GM12878 (cell line): ENCODE measurements around the gene DDX39A. TPM values are rescaled to one million over a fixed set of nuclear protein-coding genes. Genes with fewer than 3 reads are reported as not detected.

Experiments used
- ATAC-seq: fragments of 200-7000 bp; cut with Tn5 transposase; 3 replicates; pipeline ENCODE4 v1.9.1; 2020; ENCODE audit warnings: mild to moderate bottlenecking, moderate library complexity
- BruUV-seq: library from RNA; stranded (reverse); fragments of 400-500 nt; replicated peaks from 2 replicates; lab custom pipeline; 2021; lab: Mats Ljungman, UMichigan
- CTCF ChIA-PET: fragments of 300-600 bp; sonication (Branson Sonifier 250); formaldehyde crosslinking; extraction: SDS; loops from one replicate; lab custom pipeline; 2021; ENCODE audit warnings: inconsistent platforms; lab: Yijun Ruan, JAX
- POLR2A ChIA-PET: fragments of 350-600 bp; formaldehyde crosslinking; extraction: SDS; loops from one replicate; lab custom pipeline; 2021; ENCODE audit warnings: inconsistent platforms; lab: Charles Lee
- RAD21 ChIA-PET: fragments of 300-600 bp; sonication (Branson Sonifier 250); formaldehyde crosslinking; loops from one replicate; lab custom pipeline; 2023; ENCODE audit warnings: antibody characterized with exemption; ENCODE audit not compliant: unreplicated experiment; lab: Charles Lee
- SMC1A ChIA-PET: fragments of 300-600 bp; sonication (Branson Sonifier 250); formaldehyde crosslinking; loops from one replicate; lab custom pipeline; 2023; ENCODE audit not compliant: unreplicated experiment, uncharacterized antibody; lab: Charles Lee
- DNase-seq: peaks from one replicate; pipeline ENCODE4 v3.0.0-alpha.2; 2011; ENCODE audit warnings: low read depth, low spot score
- FAIRE-seq: peaks from 3 replicates; lab custom pipeline; 2011; peaks lifted over from hg19 to GRCh38; lab: Jason Lieb, UNC
- H2AFZ ChIP-seq: 2 replicates; pipeline ENCODE4 v1.6.0; 2011; ENCODE audit warnings: low read depth, low read length, control low read depth; ENCODE audit not compliant: control insufficient read depth
- H3K27ac ChIP-seq: 2 replicates; pipeline ENCODE4 v1.5.1; 2011; ENCODE audit warnings: control low read depth; ENCODE audit not compliant: control insufficient read depth, insufficient read depth
- H3K27me3 ChIP-seq, 2 experiments: replicated peaks in 1 of 2; 2 replicates each; pipeline versions ENCODE4 v1.6.0 to v1.6.1; 2011; ENCODE audit warnings: low read length in 1 of 2; ENCODE audit not compliant: control insufficient read depth in 2 of 2, insufficient read depth in 2 of 2
- H3K36me3 ChIP-seq, 2 experiments: 2 replicates each; pipeline ENCODE4 v1.5.1; 2011; ENCODE audit warnings: low read length in 1 of 2; ENCODE audit not compliant: control insufficient read depth in 2 of 2, insufficient read depth in 2 of 2
- H3K4me1 ChIP-seq: 2 replicates; pipeline ENCODE4 v1.6.1; 2011; ENCODE audit warnings: mild to moderate bottlenecking, low read length, moderate library complexity, mixed read lengths; ENCODE audit not compliant: control insufficient read depth, insufficient read depth
- H3K4me2 ChIP-seq: 2 replicates; pipeline ENCODE4 v1.6.0; 2011; ENCODE audit warnings: control low read depth; ENCODE audit not compliant: control insufficient read depth, insufficient read depth
- H3K4me3 ChIP-seq: fragments of 200-600 bp; sonication (generic); 2 replicates; pipeline ENCODE4 v1.5.1; 2016
- H3K79me2 ChIP-seq: 2 replicates; pipeline ENCODE4 v1.6.0; 2011; ENCODE audit warnings: low read length; ENCODE audit not compliant: control insufficient read depth, insufficient read depth
- H3K9ac ChIP-seq: 2 replicates; pipeline ENCODE4 v1.8.0; 2011; ENCODE audit warnings: low read length, control low read depth, mixed read lengths; ENCODE audit not compliant: control insufficient read depth, insufficient read depth
- H3K9me3 ChIP-seq: replicated peaks from 3 replicates; pipeline ENCODE4 v1.5.1; 2011; ENCODE audit warnings: mild to moderate bottlenecking, low read length; ENCODE audit not compliant: control insufficient read depth, insufficient read depth
- H4K20me1 ChIP-seq: 2 replicates; pipeline ENCODE4 v1.6.0; 2011; ENCODE audit not compliant: control insufficient read depth, insufficient read depth
- ASH2L ChIP-seq: fragments of 300-600, 200-600 bp; sonication (generic); IDR thresholded peaks from 2 replicates; pipeline ENCODE4 v1.6.1; 2017; ENCODE audit warnings: low read depth, mild to moderate bottlenecking, borderline replicate concordance
- BHLHE40 ChIP-seq, 2 experiments: fragments of 450-650 bp in 1 of 2; IDR thresholded peaks; 2 replicates each; pipeline ENCODE4 v1.6.1; 2011 to 2017; ENCODE audit warnings: low read depth in 2 of 2, borderline replicate concordance in 1 of 2, improper control_type of control experiment in 1 of 2, low read length in 1 of 2, mild to moderate bottlenecking in 1 of 2
- CEBPB ChIP-seq, 2 experiments: fragments of 150-350 bp in 1 of 2; IDR thresholded peaks; 2 replicates each; pipeline ENCODE4 v1.6.1; 2012 to 2014; ENCODE audit warnings: low read depth in 2 of 2, low read length in 2 of 2, borderline replicate concordance in 1 of 2, inconsistent platforms in 1 of 2
- CEBPZ ChIP-seq: fragments of 150-350 bp; IDR thresholded peaks from 2 replicates; pipeline ENCODE4 v1.6.1; 2016; ENCODE audit warnings: low read depth, low read length
- CHD2 ChIP-seq: IDR thresholded peaks from 2 replicates; pipeline ENCODE4 v1.6.1; 2011; ENCODE audit warnings: low read depth, low read length, improper control_type of control experiment, borderline replicate concordance
- CTCF ChIP-seq, 3 experiments: IDR thresholded peaks in 2 of 3; conservative IDR thresholded peaks in 1 of 3; 2 replicates each; pipeline ENCODE4 v1.5.1; 2011; ENCODE audit warnings: low read depth in 3 of 3, low read length in 3 of 3, mild to moderate bottlenecking in 3 of 3, control low read depth in 2 of 3, moderate library complexity in 2 of 3, inconsistent platforms in 1 of 3, mixed read lengths in 1 of 3; ENCODE audit not compliant: control insufficient read depth in 2 of 3, insufficient read depth in 1 of 3; ENCODE audit errors: extremely low read depth in 1 of 3
- E2F4 ChIP-seq: IDR thresholded peaks from 2 replicates; pipeline ENCODE4 v1.6.1; 2012; ENCODE audit warnings: low read depth, low read length, improper control_type of control experiment
- EP300 ChIP-seq, 2 experiments: fragments of 150-350 bp in 1 of 2; IDR thresholded peaks; 2 replicates each; pipeline ENCODE4 v1.6.1; 2011 to 2012; ENCODE audit warnings: low read depth in 2 of 2, low read length in 2 of 2, borderline replicate concordance in 1 of 2, improper control_type of control experiment in 1 of 2, inconsistent platforms in 1 of 2; ENCODE audit not compliant: control insufficient read depth in 1 of 2
- NFYA ChIP-seq: IDR thresholded peaks from 2 replicates; pipeline ENCODE4 v1.6.1; 2011; ENCODE audit warnings: low read depth, mild to moderate bottlenecking, low read length, improper control_type of control experiment, borderline replicate concordance
- STAT3 ChIP-seq: IDR thresholded peaks from 2 replicates; pipeline ENCODE4 v1.6.1; 2011; ENCODE audit warnings: low read depth, low read length, improper control_type of control experiment
- SUPT20H ChIP-seq: IDR thresholded peaks from 2 replicates; pipeline ENCODE4 v1.6.1; 2011; ENCODE audit warnings: low read depth, mild to moderate bottlenecking, low read length, moderate library complexity, borderline replicate concordance; ENCODE audit not compliant: control insufficient read depth
- WRNIP1 ChIP-seq: IDR thresholded peaks from 2 replicates; pipeline ENCODE4 v1.6.1; 2011; ENCODE audit warnings: low read depth, low read length, improper control_type of control experiment, borderline replicate concordance
- ZBTB33 ChIP-seq: fragments of 450-650 bp; IDR thresholded peaks from 2 replicates; pipeline ENCODE4 v1.6.1; 2017; ENCODE audit warnings: mild to moderate bottlenecking
- WGBS: methylation state at CpG from one replicate; pipeline ENCODE4 v1.1.6; 2016; ENCODE audit warnings: low lambda C conversion rate; ENCODE audit not compliant: insufficient replicate concordance, insufficient coverage; ENCODE audit errors: missing lambda C conversion rate; 5-methylcytosine and 5-hydroxymethylcytosine counted together
- in situ Hi-C: fragments of 300-500 bp; cut with MboI; formaldehyde crosslinking; loops from 9 replicates; pipeline ENCODE4 v1.14.3; 2018; ENCODE audit warnings: mixed read lengths
- intact Hi-C: fragments of 100-400 bp; cut with micrococcal nuclease; formaldehyde crosslinking; loops from one replicate; pipeline ENCODE4 v1.14.2; 2022; ENCODE audit not compliant: unreplicated experiment
- polyA plus RNA-seq, 11 experiments: library from polyadenylated mRNA; depleted of rRNA in 4 of 11; unstranded in 6 of 11; stranded (reverse) in 5 of 11; fragments of >200 nt; fragmentation: Nextera tagmentation in 4 of 11; fragmentation: Illumina TruSeq in 1 of 11; extraction: Ambion mirVana in 4 of 11; extraction: Trizol in 1 of 11; gene quantifications; 1 replicate in 1 of 11; 2 replicates in 10 of 11; pipeline versions ENCODE4 v1.2.1 to v1.2.3, GENCODE V29; 2011 to 2016; ENCODE audit warnings: inconsistent platforms in 2 of 11, missing spikeins in 2 of 11, low read depth in 1 of 11
- total RNA-seq, 4 experiments: library from RNA; depleted of rRNA in 3 of 4; stranded (reverse); fragments of >200 nt in 3 of 4; fragmentation: Illumina TruSeq in 1 of 4; extraction: Trizol in 1 of 4; gene quantifications; 2 replicates each; pipeline versions ENCODE4 v1.2.1 to v1.2.3, GENCODE V29; 2013 to 2021

DDX39A gene
- total and polyA plus RNA-seq, 10 of the 15 experiments (the other 5 are each of a cell fraction or from before 2014, with no cell fraction given): 113 to 378 (median 224) TPM

- POLR2A ChIA-PET: no interaction called here
- WGBS: 89% methylated on average over 6 of the region's 6 CpGs
- CTCF ChIA-PET: no interaction called here
- no TSS peak for BruUV-seq
- no peak for ATAC-seq
- Histone ChIP-seq H3K79me2 (no peaks in the 10 kb centered on the region), H3K27me3 (no peaks in the 10 kb centered on the region), H3K4me3 (no peak overlapping the region), H3K4me2 (no peak overlapping the region), H3K36me3 (peaks cover 27 to 40% of the 10 kb centered on the region in 2 experiments), H3K9me3 (no peaks in the 10 kb centered on the region; the same call in 2 of the 3 replicates), H3K9ac (no peak overlapping the region), H3K4me1 (no peaks in the 10 kb centered on the region), H4K20me1 (no peaks in the 10 kb centered on the region; the same call in 1 of the 2 replicates), H3K27ac (no peak overlapping the region), H2AFZ (no peak overlapping the region)
- RAD21 ChIA-PET: no interaction called here
- no peak for DNase-seq
- intact Hi-C loops (no loop called here), in situ Hi-C loops (no loop called here)
- no peak for FAIRE-seq
- SMC1A ChIA-PET: no interaction called here
- TF ChIP-seq BHLHE40 (IDR thresholded peaks at IDR 0.05; ENCODE audit: borderline replicate concordance in 1 of 2, low read depth in 2 of 2, low read length in 1 of 2) (no peak), CEBPZ (no peak), ZBTB33 (no peak), NFYA (no peak), CHD2 (no peak), SUPT20H (no peak), ASH2L (no peak), STAT3 (no peak), EP300 (IDR thresholded peaks at IDR 0.05; ENCODE audit: borderline replicate concordance in 1 of 2, control insufficient read depth in 1 of 2, low read depth in 2 of 2, low read length in 2 of 2) (no peak), E2F4 (no peak), WRNIP1 (no peak), CTCF (IDR thresholded peaks at IDR 0.05 in 2 of 3, conservative IDR thresholded peaks at IDR 0.05 in 1 of 3; ENCODE audit: control insufficient read depth in 2 of 3, extremely low read depth in 1 of 3, insufficient read depth in 1 of 3, low read depth in 3 of 3, low read length in 3 of 3) (no peak), CEBPB (IDR thresholded peaks at IDR 0.05; ENCODE audit: borderline replicate concordance in 1 of 2, low read depth in 2 of 2, low read length in 2 of 2) (no peak)
Observed at GRCh38 chr19:14449321-14449720, 30.2 kb upstream of the DDX39A start.
